A673 (cell line): Measurements from ENCODE around the gene ADAMTS8. TPM values are rescaled to one million over a fixed set of nuclear protein-coding genes. Genes with fewer than 3 reads are reported as not detected.

ENCODE experiments used
- BruUV-seq: library from RNA; stranded (reverse); fragments of 400-500 nt; replicated peaks from 2 replicates; lab custom pipeline; 2021; lab: Mats Ljungman, UMichigan
- CTCF ChIA-PET: fragments of 300-600 bp; sonication (Branson Sonifier 250); formaldehyde crosslinking; loops from one replicate; lab custom pipeline; 2022; ENCODE audit warnings: antibody characterized with exemption; lab: Charles Lee
- POLR2A ChIA-PET: fragments of 300-600 bp; sonication (Branson Sonifier 250); formaldehyde crosslinking; loops from one replicate; lab custom pipeline; 2022; ENCODE audit warnings: antibody characterized with exemption; ENCODE audit not compliant: low non-redundant PET; lab: Charles Lee
- DNase-seq: peaks from one replicate; pipeline ENCODE4 v3.0.0-alpha.2; 2015; ENCODE audit warnings: low spot score
- H3K27ac ChIP-seq: fragments of 200-600 bp; sonication (generic); 2 replicates; pipeline ENCODE4 v1.5.1; 2016; ENCODE audit warnings: mixed run types, low read depth, mild to moderate bottlenecking, mixed read lengths, antibody characterized with exemption, low read length; ENCODE audit not compliant: poor library complexity, severe bottlenecking
- H3K27me3 ChIP-seq: fragments of 200-600 bp; sonication (generic); replicated peaks from 2 replicates; pipeline ENCODE4 v1.6.1; 2017; ENCODE audit warnings: mixed run types, low read depth, mild to moderate bottlenecking, mixed read lengths, antibody characterized with exemption, low read length; ENCODE audit not compliant: insufficient read depth, poor library complexity
- H3K36me3 ChIP-seq: fragments of 200-600 bp; sonication (generic); 2 replicates; pipeline ENCODE4 v1.6.1; 2016; ENCODE audit warnings: mixed run types, mild to moderate bottlenecking, mixed read lengths, antibody characterized with exemption, low read length; ENCODE audit not compliant: insufficient read depth, poor library complexity, severe bottlenecking
- H3K4me1 ChIP-seq: fragments of 200-600 bp; sonication (generic); 2 replicates; pipeline ENCODE4 v1.6.1; 2017; ENCODE audit warnings: mixed run types, mild to moderate bottlenecking, mixed read lengths, antibody characterized with exemption, low read length; ENCODE audit not compliant: insufficient read depth, poor library complexity, severe bottlenecking
- H3K4me3 ChIP-seq: fragments of 200-600 bp; sonication (generic); 2 replicates; pipeline ENCODE4 v1.5.1; 2016; ENCODE audit warnings: low read depth, mixed run types, mild to moderate bottlenecking, mixed read lengths, low read length; ENCODE audit not compliant: poor library complexity, severe bottlenecking
- H3K9me3 ChIP-seq: fragments of 200-600 bp; sonication (generic); 2 replicates; pipeline ENCODE4 v1.6.1; 2016; ENCODE audit warnings: mixed run types, low read depth, mild to moderate bottlenecking, mixed read lengths, antibody characterized with exemption, low read length; ENCODE audit not compliant: poor library complexity, severe bottlenecking
- CTCF ChIP-seq: fragments of 300-800, 200-600 bp; sonication (generic); conservative IDR thresholded peaks from 2 replicates; pipeline ENCODE4 v1.5.1; 2017; ENCODE audit warnings: low read depth, mild to moderate bottlenecking, antibody characterized with exemption, low read length, moderate library complexity, mixed read lengths
- EZH2 ChIP-seq: fragments of 200-600 bp; sonication (generic); IDR thresholded peaks from 2 replicates; pipeline ENCODE4 v1.6.1; 2017; ENCODE audit warnings: borderline replicate concordance, low read depth, mild to moderate bottlenecking, mixed read lengths, antibody characterized with exemption, low read length; ENCODE audit not compliant: poor library complexity, severe bottlenecking
- intact Hi-C: fragments of 100-400 bp; cut with micrococcal nuclease; formaldehyde crosslinking; loops from one replicate; pipeline ENCODE4 v1.10.0; 2022; ENCODE audit not compliant: unreplicated experiment
- total RNA-seq: library from RNA; stranded (reverse); gene quantifications from 2 replicates; pipeline ENCODE4 v1.2.3, GENCODE V29; 2021

Gene ADAMTS8
- total RNA-seq, 1 experiment from 2014 or later: not detected

- ChIA-PET POLR2A (no interaction called here), CTCF (no interaction called here)
- DNase-seq: no peak
- no peaks in the 10 kb centered on the region for H3K9me3 ChIP-seq
- TF ChIP-seq EZH2 (no peak), CTCF (no peak)
- H3K4me1 ChIP-seq: no peaks in the 10 kb centered on the region
- H3K27ac ChIP-seq: no peak overlapping the region
- BruUV-seq: no TSS peak
- H3K36me3 ChIP-seq: no peaks in the 10 kb centered on the region
- H3K4me3 ChIP-seq: no peak overlapping the region
- H3K27me3 ChIP-seq: peaks cover 6% of the 10 kb centered on the region
- intact Hi-C loops: no loop called here
Observed at GRCh38 chr11:130358398-130358797, 70.0 kb downstream of the ADAMTS8 start.

Other genes starting within 250 kb of the ADAMTS8 start
- gene ZBTB44, start 113.7 kb downstream of the ADAMTS8 start, total RNA-seq: 36.6 and 37.0 TPM in 2 replicates
- 0.42 and 0.99 TPM in 2 replicates for gene ADAMTS15, start 20.0 kb upstream of the ADAMTS8 start, total RNA-seq